IMR-90 (cell line): ENCODE data around the gene CSRNP3. TPM values are rescaled to one million over a fixed set of nuclear protein-coding genes. Genes with fewer than 3 reads are reported as not detected.

Source experiments
- ATAC-seq: fragments of 200-7000 bp; cut with Tn5 transposase; 2 replicates; pipeline ENCODE4 v1.9.1; 2020; ENCODE audit warnings: low read depth, mild to moderate bottlenecking, moderate library complexity
- BruUV-seq: library from RNA; stranded (reverse); fragments of 400-500 nt; replicated peaks from 2 replicates; lab custom pipeline; 2021; lab: Mats Ljungman, UMichigan
- CTCF ChIA-PET: fragments of 300-600 bp; formaldehyde crosslinking; extraction: SDS; loops from one replicate; lab custom pipeline; 2021; ENCODE audit warnings: antibody characterized with exemption; lab: Yijun Ruan, JAX
- POLR2A ChIA-PET: fragments of 300-600 bp; sonication (Branson Sonifier 250); formaldehyde crosslinking; loops from one replicate; lab custom pipeline; 2022; ENCODE audit warnings: antibody characterized with exemption; ENCODE audit not compliant: unreplicated experiment; lab: Charles Lee
- DNase-seq: peaks from one replicate; pipeline ENCODE4 v3.0.0; 2013
- H2AFZ ChIP-seq: replicated peaks from 2 replicates; pipeline ENCODE3; 2013; ENCODE audit warnings: low read length, mild to moderate bottlenecking; ENCODE audit not compliant: poor library complexity
- H2AK5ac ChIP-seq: 2 replicates; pipeline ENCODE4 v1.6.1; 2013; ENCODE audit warnings: low read depth, low read length, inconsistent platforms
- H2AK9ac ChIP-seq: replicated peaks from 2 replicates; pipeline ENCODE3; 2013; ENCODE audit warnings: mild to moderate bottlenecking, low read depth, low read length, moderate library complexity; ENCODE audit not compliant: poor library complexity
- H2BK120ac ChIP-seq: 2 replicates; pipeline ENCODE4 v1.6.1; 2013; ENCODE audit warnings: low read depth, low read length, inconsistent platforms
- H2BK15ac ChIP-seq: 3 replicates; pipeline ENCODE4 v1.6.1; 2013; ENCODE audit warnings: low read depth, low read length, inconsistent platforms
- H2BK20ac ChIP-seq: 2 replicates; pipeline ENCODE4 v1.6.1; 2013; ENCODE audit warnings: low read depth, mild to moderate bottlenecking, inconsistent platforms, low read length, moderate library complexity
- H2BK5ac ChIP-seq: 2 replicates; pipeline ENCODE4 v1.6.1; 2013; ENCODE audit warnings: mild to moderate bottlenecking, low read depth, low read length, inconsistent platforms; ENCODE audit not compliant: poor library complexity, severe bottlenecking
- H3K14ac ChIP-seq: replicated peaks from 2 replicates; pipeline ENCODE4 v1.6.1; 2013; ENCODE audit warnings: low read depth, low read length, inconsistent platforms
- H3K18ac ChIP-seq: 2 replicates; pipeline ENCODE4 v1.6.1; 2013; ENCODE audit warnings: low read depth, low read length, control low read depth
- H3K23ac ChIP-seq: 2 replicates; pipeline ENCODE4 v1.6.1; 2013; ENCODE audit warnings: low read depth, low read length, inconsistent platforms
- H3K27ac ChIP-seq: 2 replicates; pipeline ENCODE4 v1.5.1; 2013; ENCODE audit warnings: mild to moderate bottlenecking, control low read depth, low read length; ENCODE audit not compliant: insufficient read depth
- H3K27me3 ChIP-seq: 2 replicates; pipeline ENCODE4 v1.6.1; 2013; ENCODE audit warnings: low read length; ENCODE audit not compliant: control insufficient read depth, insufficient read depth
- H3K36me3 ChIP-seq: 2 replicates; pipeline ENCODE4 v1.6.1; 2013; ENCODE audit warnings: low read length, mixed read lengths; ENCODE audit not compliant: control insufficient read depth, insufficient read depth
- H3K4ac ChIP-seq: 2 replicates; pipeline ENCODE4 v1.6.1; 2013; ENCODE audit warnings: low read depth, low read length, inconsistent platforms
- H3K4me1 ChIP-seq: 2 replicates; pipeline ENCODE4 v1.6.1; 2013; ENCODE audit warnings: low read length, mixed read lengths; ENCODE audit not compliant: control insufficient read depth, insufficient read depth
- H3K4me2 ChIP-seq: 2 replicates; pipeline ENCODE4 v1.6.1; 2013; ENCODE audit warnings: low read depth, mild to moderate bottlenecking, control low read depth, low read length, moderate library complexity
- H3K4me3 ChIP-seq: 2 replicates; pipeline ENCODE4 v1.5.1; 2013; ENCODE audit warnings: low read depth, mild to moderate bottlenecking, control low read depth, low read length, moderate library complexity; ENCODE audit not compliant: insufficient read depth
- H3K56ac ChIP-seq: 2 replicates; pipeline ENCODE4 v1.6.1; 2013; ENCODE audit warnings: low read length, inconsistent platforms; ENCODE audit not compliant: insufficient read depth; ENCODE audit errors: extremely low read depth
- H3K79me1 ChIP-seq, 2 experiments: 2 replicates each; pipeline ENCODE4 v1.6.1; 2013; ENCODE audit warnings: low read length in 2 of 2, inconsistent platforms in 1 of 2, low read depth in 1 of 2
- H3K9ac ChIP-seq: 2 replicates; pipeline ENCODE4 v1.6.1; 2013; ENCODE audit warnings: low read depth, low read length, control low read depth
- H3K9me1 ChIP-seq: 2 replicates; pipeline ENCODE4 v1.6.1; 2013; ENCODE audit warnings: low read length, inconsistent platforms; ENCODE audit not compliant: insufficient read depth
- H3K9me3 ChIP-seq: 2 replicates; pipeline ENCODE4 v1.6.1; 2013; ENCODE audit warnings: low read length; ENCODE audit not compliant: control insufficient read depth, insufficient read depth
- H4K20me1 ChIP-seq: 2 replicates; pipeline ENCODE4 v1.6.1; 2013; ENCODE audit warnings: low read length, inconsistent platforms; ENCODE audit not compliant: insufficient read depth
- H4K5ac ChIP-seq: 2 replicates; pipeline ENCODE4 v1.6.1; 2013; ENCODE audit warnings: mild to moderate bottlenecking, low read depth, low read length, control low read depth
- H4K8ac ChIP-seq, 2 experiments: 2 replicates each; pipeline ENCODE4 v1.6.1; 2013; ENCODE audit warnings: low read depth in 2 of 2, low read length in 2 of 2, control low read depth in 1 of 2, inconsistent platforms in 1 of 2
- H4K91ac ChIP-seq: 2 replicates; pipeline ENCODE4 v1.6.1; 2013; ENCODE audit warnings: low read depth, low read length, inconsistent platforms; ENCODE audit not compliant: insufficient read depth
- BHLHE40 ChIP-seq: fragments of 150-350 bp; IDR thresholded peaks from 2 replicates; pipeline ENCODE4 v1.6.1; 2016; ENCODE audit warnings: mild to moderate bottlenecking, low read depth, low read length
- CHD1 ChIP-seq: IDR thresholded peaks from 2 replicates; pipeline ENCODE4 v1.6.1; 2012; ENCODE audit warnings: low read depth, low read length, improper control_type of control experiment
- MXI1 ChIP-seq: IDR thresholded peaks from 2 replicates; pipeline ENCODE4 v1.6.1; 2012; ENCODE audit warnings: low read depth, mild to moderate bottlenecking, low read length, moderate library complexity, borderline replicate concordance
- POLR2A ChIP-seq: IDR thresholded peaks from 2 replicates; pipeline ENCODE4 v1.6.1; 2012; ENCODE audit warnings: mild to moderate bottlenecking, low read depth, low read length
- RCOR1 ChIP-seq: IDR thresholded peaks from 2 replicates; pipeline ENCODE4 v1.6.1; 2012; ENCODE audit warnings: mild to moderate bottlenecking, low read length, improper control_type of control experiment; ENCODE audit not compliant: insufficient replicate concordance
- WGBS, 2 experiments: methylation state at CpG; one replicate each; pipeline versions ENCODE4 v1.1.5 to v1.1.7; 2013; ENCODE audit warnings: missing lambda C conversion rate in 2 of 2; ENCODE audit not compliant: insufficient read length in 1 of 2; ENCODE audit errors: extremely low coverage in 2 of 2; 5-methylcytosine and 5-hydroxymethylcytosine counted together
- dilution Hi-C: fragments of 300-500 bp; cut with HindIII; formaldehyde crosslinking; loops from one replicate; pipeline ENCODE4 v1.14.3; 2018; ENCODE audit warnings: low sequenced_read_pairs; ENCODE audit not compliant: unreplicated experiment
- in situ Hi-C: fragments of 300-500 bp; cut with MboI; formaldehyde crosslinking; loops from 3 replicates; pipeline ENCODE4 v1.14.3; 2019; ENCODE audit warnings: low sequenced_read_pairs, inconsistent platforms, mixed read lengths
- intact Hi-C: fragments of 100-400 bp; cut with micrococcal nuclease; formaldehyde crosslinking; loops from 2 replicates; pipeline ENCODE4 v1.10.0; 2022
- polyA plus RNA-seq, 3 experiments: library from polyadenylated mRNA; depleted of rRNA; stranded (reverse); fragments of >200 nt; gene quantifications; 2 replicates each; pipeline ENCODE4 v1.2.3, GENCODE V29; 2012; ENCODE audit warnings: low replicate concordance in 1 of 3
- total RNA-seq: library from RNA; depleted of rRNA; stranded (reverse); fragments of >200 nt; gene quantifications from 2 replicates; pipeline ENCODE4 v1.2.3, GENCODE V29; 2012
- TF ChIP-seq, protein P1 (sequence below): conservative IDR thresholded peaks from 2 replicates; pipeline ENCODE4 v1.5.1; 2012; ENCODE audit warnings: mild to moderate bottlenecking, low read depth, low read length, improper control_type of control experiment

The CSRNP3 gene
- total and polyA plus RNA-seq, 2 of the 4 experiments (the other 2 are of a cell fraction): 0.21 to 0.72 TPM

DNA sequence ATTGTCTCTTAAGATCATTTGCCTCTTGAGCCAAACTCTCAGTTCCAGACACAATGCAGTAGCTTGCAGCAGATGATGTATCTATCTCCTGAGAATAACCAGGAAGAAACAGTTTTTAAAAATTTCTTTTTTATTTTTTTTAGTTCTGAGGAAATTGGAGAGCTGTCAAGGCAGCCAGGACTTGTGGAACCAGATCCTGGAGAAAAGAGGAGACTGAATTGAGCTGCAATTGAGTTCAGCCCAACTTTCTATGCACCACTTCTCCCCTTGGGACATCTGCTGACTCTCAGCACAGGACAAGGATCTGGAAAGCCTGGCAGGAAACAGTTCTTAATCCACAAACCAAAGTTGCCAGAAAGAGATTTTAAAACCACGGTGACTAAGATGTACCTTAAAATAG lies 13.5 kb upstream of the CSRNP3 start:
- no peak overlapping the region for H2AK9ac ChIP-seq
- H4K5ac ChIP-seq: no peak overlapping the region
- no peak overlapping the region for H3K56ac ChIP-seq
- H3K23ac ChIP-seq: no peak overlapping the region
- H3K4ac ChIP-seq: no peak overlapping the region
- TF ChIP-seq, protein P1, sequence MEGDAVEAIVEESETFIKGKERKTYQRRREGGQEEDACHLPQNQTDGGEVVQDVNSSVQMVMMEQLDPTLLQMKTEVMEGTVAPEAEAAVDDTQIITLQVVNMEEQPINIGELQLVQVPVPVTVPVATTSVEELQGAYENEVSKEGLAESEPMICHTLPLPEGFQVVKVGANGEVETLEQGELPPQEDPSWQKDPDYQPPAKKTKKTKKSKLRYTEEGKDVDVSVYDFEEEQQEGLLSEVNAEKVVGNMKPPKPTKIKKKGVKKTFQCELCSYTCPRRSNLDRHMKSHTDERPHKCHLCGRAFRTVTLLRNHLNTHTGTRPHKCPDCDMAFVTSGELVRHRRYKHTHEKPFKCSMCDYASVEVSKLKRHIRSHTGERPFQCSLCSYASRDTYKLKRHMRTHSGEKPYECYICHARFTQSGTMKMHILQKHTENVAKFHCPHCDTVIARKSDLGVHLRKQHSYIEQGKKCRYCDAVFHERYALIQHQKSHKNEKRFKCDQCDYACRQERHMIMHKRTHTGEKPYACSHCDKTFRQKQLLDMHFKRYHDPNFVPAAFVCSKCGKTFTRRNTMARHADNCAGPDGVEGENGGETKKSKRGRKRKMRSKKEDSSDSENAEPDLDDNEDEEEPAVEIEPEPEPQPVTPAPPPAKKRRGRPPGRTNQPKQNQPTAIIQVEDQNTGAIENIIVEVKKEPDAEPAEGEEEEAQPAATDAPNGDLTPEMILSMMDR: no peak
- TF ChIP-seq BHLHE40 (no peak), CHD1 (no peak), MXI1 (no peak), POLR2A (no peak), RCOR1 (no peak)
- no peak overlapping the region for H2BK120ac ChIP-seq
- no peaks in the 10 kb centered on the region for H4K20me1 ChIP-seq
- H2AK5ac ChIP-seq: no peak overlapping the region
- H3K9me1 ChIP-seq: no peaks in the 10 kb centered on the region
- no peak overlapping the region for H3K4me2 ChIP-seq
- H3K9me3 ChIP-seq: no peaks in the 10 kb centered on the region
- no peak overlapping the region for H2AFZ ChIP-seq
- H3K36me3 ChIP-seq: no peaks in the 10 kb centered on the region
- in situ Hi-C loops (no loop called here), intact Hi-C loops (no loop called here), dilution Hi-C loops (no loop called here)
- no peak overlapping the region for H4K91ac ChIP-seq
- no peak overlapping the region for H2BK20ac ChIP-seq
- no peak overlapping the region for H2BK15ac ChIP-seq
- no peaks in the 10 kb centered on the region for H3K4me1 ChIP-seq
- H4K8ac ChIP-seq: no peak overlapping the region
- POLR2A ChIA-PET: no interaction called here
- H3K79me1 ChIP-seq: no peaks in the 10 kb centered on the region
- WGBS, 2 experiments: no CpG with 5 or more reads among the region's 1 CpG
- H3K27ac ChIP-seq: no peak overlapping the region
- H3K18ac ChIP-seq: no peak overlapping the region
- DNase-seq (no peak), ATAC-seq (no peak)
- no peak overlapping the region for H3K9ac ChIP-seq
- H3K27me3 ChIP-seq: no peaks in the 10 kb centered on the region
- no TSS peak for BruUV-seq
- no peak overlapping the region for H2BK5ac ChIP-seq
- H3K4me3 ChIP-seq: no peak overlapping the region
- no peak overlapping the region for H3K14ac ChIP-seq
- CTCF ChIA-PET: interaction anchor here (0.7 kb wide), 1 partner anchor 228 kb away, joined by 4 read pairs; no protein-coding TSS in a partner anchor
